Globus pallidus (tissue), 1 donor: Measurements from ENCODE around the gene MTFR1L.

Experiments
- DNase-seq: peaks from one replicate; pipeline ENCODE4 v3.0.0-alpha.2; 2015; ENCODE audit warnings: low spot score

The MTFR1L gene

DNA sequence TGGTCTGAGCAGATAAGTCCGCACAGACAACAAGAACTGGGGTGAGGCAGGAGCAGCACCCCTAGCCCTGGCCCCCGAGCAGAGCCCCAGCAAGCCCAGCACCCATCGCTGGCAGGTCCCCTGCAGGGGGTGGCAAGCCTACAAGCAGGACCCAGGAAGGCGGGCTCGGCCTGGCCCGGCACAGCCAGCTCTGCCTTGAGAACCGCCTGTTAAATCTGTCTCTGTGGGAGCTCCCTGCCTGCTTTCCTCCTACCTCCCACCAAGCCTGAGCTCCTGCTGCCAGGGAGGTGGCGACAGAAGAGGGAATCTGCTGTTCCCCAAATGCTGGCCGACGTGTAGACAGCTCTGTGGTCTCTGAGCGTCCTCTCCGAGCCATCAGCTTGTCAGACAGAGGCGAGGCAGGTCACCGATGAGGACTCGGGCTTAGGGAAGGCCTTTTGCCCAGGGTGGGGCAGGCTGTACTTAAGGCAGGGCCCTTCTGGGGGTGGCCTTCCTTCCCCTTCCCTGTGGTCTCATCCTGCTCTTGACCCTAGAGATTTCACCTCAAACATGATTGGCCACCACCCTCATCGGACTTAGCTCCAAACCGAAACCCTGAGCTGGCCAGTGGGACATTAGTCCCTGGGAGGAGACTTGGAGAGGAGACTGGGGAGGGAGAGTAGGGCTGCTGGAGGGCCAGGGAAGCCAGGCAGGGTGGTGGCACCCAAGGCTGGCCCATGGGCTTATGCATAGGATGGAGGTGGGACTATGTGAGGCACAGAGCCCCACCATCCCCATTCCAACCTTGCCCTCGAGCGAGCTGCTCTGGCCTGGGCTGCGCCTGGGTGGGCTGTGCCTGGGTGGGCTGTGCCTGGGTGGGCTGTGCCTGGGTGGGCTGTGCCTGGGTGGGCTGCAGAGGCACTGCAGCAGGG lies 12.0 kb upstream of the MTFR1L start:
- no peak for DNase-seq

- DNase-seq, result no peak
Measured at GRCh38 chr1:25808481-25809244, 11.1 kb upstream of the MTFR1L start.

DNA sequence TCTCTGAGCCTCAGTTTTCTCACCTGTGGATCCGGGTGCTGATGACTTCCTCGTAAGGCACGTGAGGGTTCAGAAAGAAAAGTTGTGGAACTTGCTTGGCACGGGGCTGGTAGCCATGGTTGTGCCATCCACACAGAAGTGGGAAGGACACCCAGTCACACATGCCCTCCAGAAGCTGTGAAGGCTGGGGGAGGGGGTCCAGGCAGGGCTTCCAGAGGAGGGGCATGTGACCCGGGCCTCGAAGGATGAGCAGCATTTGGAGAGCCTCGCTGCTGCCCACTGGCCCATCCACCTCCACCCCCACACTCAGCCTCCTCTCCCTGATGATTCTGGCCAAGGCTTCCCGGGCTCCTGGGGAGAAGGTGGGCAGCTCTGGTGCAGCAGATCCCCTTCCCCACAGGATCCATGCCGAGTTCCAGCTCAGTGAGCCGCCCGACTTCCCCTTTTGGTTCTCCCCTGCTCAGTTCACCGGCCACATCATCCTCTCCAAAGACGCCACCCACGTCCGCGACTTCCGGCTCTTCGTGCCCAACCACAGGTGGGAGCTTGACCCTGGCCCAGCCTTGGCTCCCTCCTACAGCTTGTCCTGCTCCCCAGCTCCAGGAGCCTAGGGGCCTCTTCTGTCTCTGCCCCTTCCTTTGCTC lies 10.3 kb upstream of the MTFR1L start:
- no peak for DNase-seq

DNA sequence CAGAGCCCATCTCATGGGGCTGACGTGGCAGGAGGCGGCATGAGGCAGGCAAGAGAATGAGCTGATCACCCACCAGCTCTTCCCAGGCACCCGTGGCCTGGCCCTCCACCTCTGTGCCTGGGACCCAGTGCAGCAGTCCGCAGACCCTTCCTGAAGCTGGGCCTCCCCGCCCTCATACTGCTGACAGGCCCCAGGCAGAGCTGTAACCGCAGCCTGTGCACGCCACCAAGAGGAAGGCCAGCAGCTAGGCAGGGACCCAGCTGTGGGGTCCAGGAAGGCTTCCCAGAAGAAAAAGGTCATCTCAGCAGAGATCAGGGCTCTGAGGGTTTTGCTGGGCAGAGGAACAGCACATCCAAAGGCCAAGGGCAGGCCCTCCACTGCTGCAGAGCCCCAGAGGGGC lies 9.8 kb upstream of the MTFR1L start:
- DNase-seq, result no peak

DNA sequence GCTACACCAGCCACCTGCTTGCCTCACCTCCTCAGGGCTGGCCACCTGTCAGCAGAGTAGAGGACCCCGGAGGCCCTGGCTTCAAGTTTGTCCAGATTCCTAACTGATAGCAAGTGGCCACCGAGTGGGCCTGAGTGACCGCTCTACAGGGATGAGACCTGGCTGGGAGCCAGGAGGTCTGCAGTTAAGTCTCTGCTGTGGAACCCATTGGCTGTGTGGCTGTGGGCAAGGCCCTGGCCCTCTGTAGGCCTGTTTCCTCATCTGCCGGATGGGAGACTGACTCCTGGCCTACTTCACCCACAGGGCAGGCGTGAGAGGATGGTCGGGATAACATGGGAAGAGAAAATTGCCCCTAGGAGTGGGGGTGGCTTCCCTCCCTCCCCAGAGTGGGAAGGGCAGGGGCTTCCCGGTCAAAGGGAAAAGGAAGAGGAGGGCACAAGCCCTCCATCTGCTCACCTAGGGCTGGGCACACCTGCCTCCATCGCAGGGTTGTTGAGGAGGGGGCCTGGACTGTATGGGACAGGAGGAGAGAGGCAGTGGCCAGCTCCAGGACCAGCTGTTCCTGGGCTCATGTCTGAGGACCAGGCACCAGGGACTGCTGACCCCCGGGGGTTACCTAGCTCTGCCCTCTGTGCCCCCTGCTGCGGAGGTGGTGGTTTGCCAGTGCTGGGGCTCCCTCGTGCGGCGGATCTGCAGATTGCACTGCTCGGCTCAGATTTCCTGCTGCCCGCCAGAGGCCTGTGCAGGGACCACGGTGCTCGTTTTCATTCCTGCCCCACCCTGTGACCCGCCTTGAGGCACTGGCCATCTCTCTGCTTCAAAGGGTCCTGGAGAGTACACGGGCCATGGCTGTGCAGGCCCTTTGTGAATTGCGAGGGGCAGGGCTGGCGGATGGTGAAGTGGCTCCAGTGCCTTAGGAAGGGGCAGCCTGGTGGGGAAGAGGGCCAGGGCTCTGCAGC lies 9.1 kb upstream of the MTFR1L start:
- DNase-seq, result peak; percentile 46

DNA sequence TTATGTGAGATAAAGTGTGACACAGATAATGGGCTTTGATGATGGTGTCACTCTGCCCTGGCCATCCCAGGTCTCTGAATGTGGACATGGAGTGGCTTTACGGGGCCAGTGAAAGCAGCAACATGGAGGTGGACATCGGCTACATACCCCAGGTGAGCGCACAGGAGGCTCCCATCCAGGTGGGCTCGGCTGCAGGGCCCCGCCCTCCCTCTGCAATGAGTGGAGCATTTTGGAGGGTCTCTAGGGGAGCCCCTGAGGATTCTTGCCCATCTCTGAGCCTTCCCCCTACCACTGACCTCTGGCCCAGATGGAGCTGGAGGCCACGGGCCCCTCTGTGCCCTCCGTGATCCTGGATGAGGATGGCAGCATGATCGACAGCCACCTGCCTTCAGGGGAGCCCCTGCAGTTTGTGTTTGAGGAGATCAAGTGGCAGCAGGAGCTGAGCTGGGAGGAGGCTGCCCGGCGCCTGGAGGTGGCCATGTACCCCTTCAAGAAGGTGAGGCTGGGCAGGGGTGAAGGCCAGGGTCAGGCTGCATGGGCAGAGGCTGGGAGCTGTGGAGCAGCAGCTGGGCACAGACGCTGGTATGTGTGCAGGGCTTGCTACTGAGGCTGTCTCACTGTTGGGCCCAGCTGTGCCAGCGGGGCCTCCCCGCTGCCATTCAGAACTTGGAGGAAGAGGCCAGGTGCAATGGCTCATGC lies 8.2 kb upstream of the MTFR1L start:
- no peak for DNase-seq

- no peak for DNase-seq
Measured at GRCh38 chr1:25813071-25813733, 6.6 kb upstream of the MTFR1L start.

DNA sequence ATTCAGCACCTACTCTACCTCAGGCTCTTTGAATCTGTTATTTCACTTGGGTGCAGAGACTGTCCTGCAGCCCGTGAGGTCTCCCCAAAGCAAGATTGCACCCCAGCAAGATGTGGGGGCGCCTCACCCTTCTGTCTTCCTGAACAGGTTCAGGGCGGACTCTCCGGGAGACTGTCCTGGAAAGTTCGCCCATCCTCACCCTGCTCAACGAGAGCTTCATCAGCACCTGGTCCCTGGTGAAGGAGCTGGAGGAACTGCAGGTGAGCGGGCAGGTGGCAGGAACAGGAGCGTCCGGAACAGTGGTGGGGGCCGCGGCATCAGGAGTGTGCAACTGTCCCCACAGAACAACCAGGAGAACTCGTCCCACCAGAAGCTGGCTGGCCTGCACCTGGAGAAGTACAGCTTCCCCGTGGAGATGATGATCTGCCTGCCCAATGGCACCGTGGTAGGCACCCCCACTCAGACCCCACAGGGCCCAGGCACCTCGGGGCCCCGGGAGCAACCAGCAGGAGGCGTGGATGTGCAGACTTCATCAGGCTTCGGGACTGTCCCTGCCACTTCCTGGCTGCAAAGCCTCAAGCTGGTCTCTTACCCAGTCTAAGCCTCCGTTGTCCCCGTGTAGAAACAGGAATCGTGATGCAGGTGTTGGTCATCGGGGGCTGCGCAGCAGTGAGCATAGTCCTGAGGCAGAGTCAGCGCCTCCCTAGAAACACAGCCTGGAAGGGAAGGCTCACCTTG lies 5.9 kb upstream of the MTFR1L start:
- DNase-seq, result no peak

DNA sequence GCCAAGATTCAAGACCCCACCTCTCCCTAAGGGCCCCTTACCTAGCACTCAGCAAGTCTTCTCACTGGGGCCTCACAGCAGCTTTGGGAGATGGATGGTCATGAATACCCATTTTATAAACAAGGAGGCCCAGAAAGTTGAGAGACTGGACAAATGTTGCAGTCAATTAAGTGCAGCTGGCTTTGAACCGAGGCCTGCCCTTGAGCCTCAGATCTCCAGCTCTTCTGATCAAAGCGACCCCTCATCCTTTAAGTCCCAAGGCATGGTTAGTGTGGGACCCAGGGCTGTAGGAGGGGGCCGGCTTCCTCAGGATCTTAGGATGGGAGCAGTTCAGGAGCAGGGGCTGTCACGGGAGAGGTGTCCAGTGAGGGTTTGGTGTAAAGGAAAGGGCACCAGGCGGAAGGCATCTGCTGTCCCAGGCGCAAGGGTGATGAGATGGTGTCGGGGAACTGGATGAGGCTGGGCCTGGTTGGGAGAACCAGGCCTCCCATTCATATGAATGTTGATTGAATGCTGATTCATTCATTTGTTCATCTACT lies 5.1 kb upstream of the MTFR1L start:
- no peak for DNase-seq

GRCh38 chr1:25815208-25816111 lies 4.3 kb upstream of the MTFR1L start:
- DNase-seq, result no peak

DNA sequence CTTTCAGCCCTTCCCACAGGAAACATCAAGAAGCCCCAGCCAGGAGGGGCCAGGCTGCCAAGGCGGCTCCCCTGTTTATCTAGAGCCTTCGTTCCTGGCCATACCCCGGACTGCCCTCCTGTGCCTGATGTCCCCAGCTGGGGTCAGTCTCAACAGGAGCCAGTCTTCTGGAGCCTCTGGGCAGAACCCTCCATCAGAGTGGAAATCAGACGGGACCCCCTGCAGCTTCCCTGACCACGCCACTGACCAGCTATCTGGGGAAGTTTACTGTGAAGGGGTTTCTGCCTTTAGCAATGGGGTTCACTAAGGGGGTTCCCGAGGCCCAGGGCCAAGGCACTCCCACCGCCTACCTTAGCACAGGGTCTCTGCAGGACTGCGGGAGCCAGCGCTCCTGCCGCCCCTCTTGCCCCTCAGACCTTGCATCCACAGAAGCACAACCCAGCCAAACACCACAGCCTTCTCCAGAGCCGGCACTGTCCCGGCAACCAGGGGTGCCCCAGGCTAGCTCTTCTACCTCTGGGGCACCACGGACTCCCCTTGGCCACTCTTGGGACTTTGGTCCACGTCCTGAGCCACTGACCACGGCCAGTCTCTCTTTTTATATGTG lies 3.5 kb upstream of the MTFR1L start:
- DNase-seq, result no peak

GRCh38 chr1:25817840-25818501 lies 1.8 kb upstream of the MTFR1L start:
- DNase-seq, result no peak

DNA sequence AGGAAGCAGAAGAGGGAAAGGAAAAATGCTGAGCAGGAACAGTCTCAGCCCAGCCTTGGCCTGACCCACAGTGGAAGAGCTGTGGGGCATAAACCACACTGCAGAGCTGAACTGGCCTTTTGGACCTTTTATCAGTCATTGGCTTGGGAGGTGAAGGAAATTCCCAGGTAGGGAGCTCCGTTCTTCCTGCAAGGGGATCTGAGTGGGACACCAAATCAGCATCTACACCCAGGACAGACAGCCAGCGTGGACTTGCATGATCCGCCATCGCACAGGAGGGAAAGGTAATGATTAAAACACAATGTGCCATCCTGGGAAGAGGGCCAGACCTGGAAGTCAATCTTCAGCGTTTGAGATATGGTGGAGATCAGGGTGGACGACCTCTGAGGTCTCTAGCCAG lies 1.2 kb upstream of the MTFR1L start:
- DNase-seq, result no peak

- no peak for DNase-seq
Measured at GRCh38 chr1:25820247-25821111, 725 bp downstream of the MTFR1L start.

GRCh38 chr1:25821112-25821476 lies 1.3 kb downstream of the MTFR1L start:
- no peak for DNase-seq

GRCh38 chr1:25821630-25822091 lies 1.9 kb downstream of the MTFR1L start:
- no peak for DNase-seq
